Colonic mucosa (tissue), 4 donors: ENCODE data around the gene TRDN. TPM values are rescaled to one million over a fixed set of nuclear protein-coding genes. Genes with fewer than 3 reads are reported as not detected.

Experiments used
- DNase-seq: peaks from one replicate; pipeline ENCODE4 v3.0.0-alpha.2; 2020
- H3K27ac ChIP-seq: fragments of 200-600 bp; one replicate; pipeline ENCODE4 v1.8.0; 2021
- H3K27me3 ChIP-seq: fragments of 200-600 bp; one replicate; pipeline ENCODE4 v1.8.0; 2021
- H3K36me3 ChIP-seq: fragments of 200-600 bp; one replicate; pipeline ENCODE4 v1.8.0; 2021
- H3K4me1 ChIP-seq: fragments of 200-600 bp; one replicate; pipeline ENCODE4 v1.8.0; 2021; ENCODE audit warnings: mild to moderate bottlenecking
- H3K4me3 ChIP-seq: fragments of 200-600 bp; one replicate; pipeline ENCODE4 v1.8.0; 2021
- H3K9ac ChIP-seq, 2 donors: one replicate each; pipeline ENCODE4 v1.7.0; 2013; ENCODE audit warnings: control low read depth in 2 of 2, low read depth in 2 of 2, low read length in 2 of 2
- H3K9me3 ChIP-seq: fragments of 200-600 bp; one replicate; pipeline ENCODE4 v1.8.0; 2021
- CTCF ChIP-seq: fragments of 200-600 bp; IDR thresholded peaks from one replicate; pipeline ENCODE4 v1.8.0; 2022; ENCODE audit warnings: antibody characterized with exemption, mild to moderate bottlenecking
- intact Hi-C: fragments of 100-400 bp; cut with DNase I; formaldehyde crosslinking; loops from one replicate; pipeline ENCODE4 v1.14.1; 2022
- total RNA-seq, 2 donors: library from RNA; stranded (reverse); fragmentation: NEBNext Ultra II Directional in 1 of 2; extraction: Animal tissue kit (Norgen Biotek cat#: 25700) in 1 of 2; gene quantifications; one replicate each; pipeline ENCODE4 v1.2.1, GENCODE V29; 2021
- donor health status: healthy.
- donor health status: DM: no; HTN: no; CAD: no.
- donor health status: DM: no; HTN: no; CAD: no.

Gene TRDN
- total RNA-seq, 2 donors from 2014 or later: not detected

GRCh38 chr6:123580331-123580730 is 56.4 kb downstream of the TRDN start:
- intact Hi-C loops: no loop called here
- no peaks in the 10 kb centered on the region for H3K4me1 ChIP-seq
- no peaks in the 10 kb centered on the region for H3K36me3 ChIP-seq
- H3K27ac ChIP-seq: no peak overlapping the region
- H3K27me3 ChIP-seq: no peaks in the 10 kb centered on the region
- TF ChIP-seq CTCF: no peak
- H3K9ac ChIP-seq: no peak overlapping the region
- no peak overlapping the region for H3K4me3 ChIP-seq
- DNase-seq: no peak
- H3K9me3 ChIP-seq: no peaks in the 10 kb centered on the region

GRCh38 chr6:123575188-123575587 is 61.6 kb downstream of the TRDN start:
- H3K4me1 ChIP-seq: no peaks in the 10 kb centered on the region
- no peaks in the 10 kb centered on the region for H3K36me3 ChIP-seq
- no peak for TF ChIP-seq CTCF
- H3K27me3 ChIP-seq: no peaks in the 10 kb centered on the region
- H3K4me3 ChIP-seq: no peak overlapping the region
- no peaks in the 10 kb centered on the region for H3K9me3 ChIP-seq
- no peak for DNase-seq
- H3K27ac ChIP-seq: no peak overlapping the region
- intact Hi-C loops: no loop called here
- H3K9ac ChIP-seq: no peak overlapping the region

- intact Hi-C loops: no loop called here
Observed at GRCh38 chr6:123570813-123571684, 65.7 kb downstream of the TRDN start.

GRCh38 chr6:123569575-123569974 is 67.2 kb downstream of the TRDN start:
- no peaks in the 10 kb centered on the region for H3K4me1 ChIP-seq
- no peaks in the 10 kb centered on the region for H3K36me3 ChIP-seq
- TF ChIP-seq CTCF: no peak
- no peak overlapping the region for H3K27ac ChIP-seq
- intact Hi-C loops: no loop called here
- no peak overlapping the region for H3K9ac ChIP-seq
- H3K9me3 ChIP-seq: no peaks in the 10 kb centered on the region
- H3K27me3 ChIP-seq: no peaks in the 10 kb centered on the region
- H3K4me3 ChIP-seq: no peak overlapping the region
- no peak for DNase-seq

More at GRCh38 chr6:123570813-123571684, 65.7 kb downstream of the TRDN start:
- DNase-seq: no peak
- no peak for TF ChIP-seq CTCF
- H3K27me3 ChIP-seq: no peaks in the 10 kb centered on the region
- H3K4me1 ChIP-seq: no peaks in the 10 kb centered on the region
- H3K9ac ChIP-seq: no peak overlapping the region
- no peak overlapping the region for H3K4me3 ChIP-seq
- H3K36me3 ChIP-seq: no peaks in the 10 kb centered on the region
- H3K9me3 ChIP-seq: no peaks in the 10 kb centered on the region
- no peak overlapping the region for H3K27ac ChIP-seq

GRCh38 chr6:123565529-123565928 is 71.2 kb downstream of the TRDN start:
- Histone ChIP-seq H3K9me3 (no peaks in the 10 kb centered on the region), H3K4me3 (no peak overlapping the region), H3K9ac (no peak overlapping the region), H3K4me1 (no peaks in the 10 kb centered on the region), H3K27me3 (no peaks in the 10 kb centered on the region), H3K36me3 (no peaks in the 10 kb centered on the region), H3K27ac (no peak overlapping the region)
- TF ChIP-seq CTCF: no peak
- DNase-seq: no peak
- intact Hi-C loops: no loop called here
